Mesendoderm (in vitro differentiated cells): ENCODE results near the gene CROT. TPM values are rescaled to one million over a fixed set of nuclear protein-coding genes. Genes with fewer than 3 reads are reported as not detected.

Source experiments
- DNase-seq: peaks from one replicate; pipeline ENCODE4 v3.0.0; 2013
- H2AK5ac ChIP-seq: 2 replicates; pipeline ENCODE4 v1.6.1; 2013; ENCODE audit warnings: low read length, inconsistent platforms
- H2BK120ac ChIP-seq: 2 replicates; pipeline ENCODE4 v1.6.1; 2013; ENCODE audit warnings: low read depth, mild to moderate bottlenecking, low read length, moderate library complexity, mixed read lengths
- H2BK15ac ChIP-seq: replicated peaks from 2 replicates; pipeline ENCODE4 v1.6.1; 2013; ENCODE audit warnings: low read depth, mild to moderate bottlenecking, moderate library complexity
- H2BK5ac ChIP-seq: 2 replicates; pipeline ENCODE4 v1.6.1; 2013; ENCODE audit warnings: low read length, inconsistent platforms
- H3K18ac ChIP-seq: 2 replicates; pipeline ENCODE4 v1.6.1; 2013; ENCODE audit warnings: mild to moderate bottlenecking, low read length, mixed read lengths
- H3K23ac ChIP-seq: one replicate; pipeline ENCODE4 v1.6.1; 2013; ENCODE audit warnings: low read length
- H3K27ac ChIP-seq: 2 replicates; pipeline ENCODE4 v1.5.1; 2013; ENCODE audit warnings: low read depth, mild to moderate bottlenecking, inconsistent platforms, low read length, moderate library complexity
- H3K27me3 ChIP-seq: 2 replicates; pipeline ENCODE4 v1.6.1; 2013; ENCODE audit warnings: low read length, control low read depth, mild to moderate bottlenecking, inconsistent platforms; ENCODE audit not compliant: insufficient read depth, poor library complexity
- H3K36me3 ChIP-seq: 2 replicates; pipeline ENCODE4 v1.6.1; 2013; ENCODE audit warnings: low read length, inconsistent platforms; ENCODE audit not compliant: control insufficient read depth, insufficient read depth
- H3K4ac ChIP-seq: one replicate; pipeline ENCODE4 v1.6.1; 2013; ENCODE audit warnings: low read depth, mild to moderate bottlenecking, low read length, moderate library complexity
- H3K4me1 ChIP-seq: 2 replicates; pipeline ENCODE4 v1.6.1; 2013; ENCODE audit warnings: low read depth, low read length, inconsistent platforms; ENCODE audit not compliant: control insufficient read depth
- H3K4me2 ChIP-seq: 2 replicates; pipeline ENCODE4 v1.6.1; 2013; ENCODE audit warnings: low read length
- H3K4me3 ChIP-seq: 2 replicates; pipeline ENCODE4 v1.5.1; 2013; ENCODE audit warnings: mild to moderate bottlenecking, low read length
- H3K56ac ChIP-seq: one replicate; pipeline ENCODE4 v1.6.1; 2013; ENCODE audit warnings: low read length
- H3K79me1 ChIP-seq: 2 replicates; pipeline ENCODE4 v1.6.1; 2013; ENCODE audit warnings: low read length, inconsistent platforms
- H3K79me2 ChIP-seq: 2 replicates; pipeline ENCODE4 v1.6.1; 2013; ENCODE audit warnings: mild to moderate bottlenecking, low read length; ENCODE audit not compliant: control insufficient read depth, insufficient read depth
- H3K9ac ChIP-seq: 2 replicates; pipeline ENCODE4 v1.6.1; 2013; ENCODE audit warnings: low read length, inconsistent platforms
- H4K5ac ChIP-seq: one replicate; pipeline ENCODE4 v1.6.1; 2013; ENCODE audit warnings: low read length
- H4K8ac ChIP-seq: one replicate; pipeline ENCODE4 v1.6.1; 2013; ENCODE audit warnings: low read depth, mild to moderate bottlenecking, control low read depth, low read length, moderate library complexity
- WGBS: extraction: QIAGEN DNeasy Blood & Tissue Kit; methylation state at CpG from one replicate; pipeline ENCODE4 v1.1.7; 2013; ENCODE audit warnings: low lambda C conversion rate, missing lambda C conversion rate; ENCODE audit not compliant: insufficient coverage; ENCODE audit errors: extremely low coverage; 5-methylcytosine and 5-hydroxymethylcytosine counted together
- small RNA-seq: library from polyadenylated mRNA; stranded (forward); fragments of <200 nt; extraction: miRNeasy Mini kit (QIAGEN cat#:217004); gene quantifications from one replicate; pipeline ENCODE3, GENCODE V24; 2013; ENCODE audit not compliant: insufficient read depth

CROT gene

DNA sequence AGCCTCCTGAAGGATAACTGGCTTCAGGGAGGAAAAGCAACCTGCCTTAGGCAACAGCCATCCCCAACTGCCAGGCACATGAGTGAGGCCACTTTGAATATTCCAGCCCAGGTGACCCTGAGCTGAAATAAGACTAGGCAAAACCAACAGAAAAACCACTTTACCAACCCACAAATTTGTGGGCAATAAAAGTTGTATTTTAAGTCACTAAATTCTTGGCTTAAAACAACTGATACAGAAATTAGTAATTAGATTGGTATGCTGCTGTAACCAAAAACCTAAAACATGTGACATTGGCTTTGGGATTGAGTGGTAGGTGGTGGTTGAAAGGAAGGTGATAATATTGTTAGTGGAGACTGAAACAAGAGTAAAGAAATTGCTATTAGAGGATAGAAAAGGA lies 90.1 kb downstream of the CROT start:
- H3K56ac ChIP-seq, result no peak overlapping the region

DNA sequence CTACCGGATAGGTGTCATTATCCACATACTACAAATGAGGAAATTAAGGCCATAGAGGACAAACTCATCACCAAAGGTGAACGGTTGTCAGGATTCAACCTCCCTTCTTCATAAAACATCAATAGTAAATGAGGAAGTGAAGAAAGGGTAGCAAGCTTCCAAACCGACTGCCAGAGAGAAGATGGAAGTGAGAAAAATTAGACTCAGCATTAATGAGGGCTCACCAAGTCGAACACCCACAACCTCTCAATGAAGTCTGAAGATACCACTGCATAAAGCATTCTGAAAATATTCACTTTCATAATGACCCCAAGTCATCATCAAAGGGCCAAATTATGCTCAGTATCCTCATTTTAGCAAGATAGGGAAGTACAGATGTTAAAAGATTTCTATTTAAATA lies 100.4 kb downstream of the CROT start:
- Histone ChIP-seq H2BK15ac (no peak overlapping the region), H3K4me1 (no peaks in the 10 kb centered on the region), H3K36me3 (no peaks in the 10 kb centered on the region), H4K5ac (no peak overlapping the region), H3K4me2 (no peak overlapping the region), H3K4me3 (no peak overlapping the region), H3K4ac (no peak overlapping the region), H3K79me1 (no peaks in the 10 kb centered on the region), H3K18ac (no peak overlapping the region), H2AK5ac (no peak overlapping the region), H3K23ac (no peak overlapping the region), H4K8ac (no peak overlapping the region), H3K56ac (no peak overlapping the region), H3K79me2 (no peaks in the 10 kb centered on the region), H3K9ac (no peak overlapping the region), H3K27ac (no peak overlapping the region), H2BK5ac (no peak overlapping the region), H2BK120ac (no peak overlapping the region), H3K27me3 (no peaks in the 10 kb centered on the region)
- no peak for DNase-seq
- no CpG with 5 or more reads among the region's 4 CpGs for WGBS

More for the DNA sequence above, 90.1 kb downstream of the CROT start:
- Histone ChIP-seq H3K79me1 (no peaks in the 10 kb centered on the region), H3K4me1 (no peaks in the 10 kb centered on the region), H3K4ac (no peak overlapping the region), H3K79me2 (no peaks in the 10 kb centered on the region), H3K27ac (no peak overlapping the region), H3K9ac (no peak overlapping the region), H3K4me2 (no peak overlapping the region), H3K18ac (no peak overlapping the region), H3K4me3 (no peak overlapping the region), H4K8ac (no peak overlapping the region), H3K23ac (no peak overlapping the region), H3K27me3 (no peaks in the 10 kb centered on the region), H4K5ac (no peak overlapping the region), H3K36me3 (no peaks in the 10 kb centered on the region), H2BK120ac (no peak overlapping the region), H2BK15ac (no peak overlapping the region), H2AK5ac (no peak overlapping the region), H2BK5ac (no peak overlapping the region)
- no peak for DNase-seq

DNA sequence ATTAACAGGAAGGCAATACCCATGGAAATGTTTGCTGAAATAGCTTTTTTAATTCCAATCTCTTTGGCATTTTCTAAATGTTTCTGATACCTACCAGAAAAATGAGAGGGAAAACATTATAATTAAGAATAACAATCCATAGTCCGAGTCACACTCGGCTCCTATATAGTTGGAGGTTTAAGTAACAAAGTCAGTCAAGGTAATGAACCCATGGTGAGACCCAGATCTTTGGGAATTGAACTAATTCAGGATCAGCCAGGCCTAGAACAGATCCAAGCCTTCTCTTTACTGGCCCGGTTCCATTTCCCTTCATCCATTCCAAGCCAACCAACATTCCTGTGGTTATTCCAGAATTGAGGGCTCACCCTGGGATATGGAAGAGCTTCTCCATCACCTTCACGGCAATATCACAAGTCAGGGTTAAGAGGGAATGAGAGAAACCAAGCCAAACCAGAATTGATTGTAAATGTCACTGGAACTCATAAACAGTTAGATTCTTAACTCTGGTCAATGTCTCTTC lies 101.7 kb downstream of the CROT start:
- no peak overlapping the region for H3K4ac ChIP-seq
- no peak overlapping the region for H2BK15ac ChIP-seq
- H2AK5ac ChIP-seq, result no peak overlapping the region
- H3K4me2 ChIP-seq, result no peak overlapping the region
- H3K56ac ChIP-seq, result no peak overlapping the region
- H3K9ac ChIP-seq, result no peak overlapping the region
- no peak overlapping the region for H3K18ac ChIP-seq
- H4K5ac ChIP-seq, result no peak overlapping the region
- no peaks in the 10 kb centered on the region for H3K27me3 ChIP-seq
- no peak overlapping the region for H4K8ac ChIP-seq
- no peaks in the 10 kb centered on the region for H3K36me3 ChIP-seq
- H3K27ac ChIP-seq, result no peak overlapping the region
- no peaks in the 10 kb centered on the region for H3K79me2 ChIP-seq
- WGBS, result no CpG with 5 or more reads among the region's 4 CpGs
- no peak overlapping the region for H3K23ac ChIP-seq
- H3K79me1 ChIP-seq, result no peaks in the 10 kb centered on the region
- H2BK5ac ChIP-seq, result no peak overlapping the region
- no peaks in the 10 kb centered on the region for H3K4me1 ChIP-seq
- no peak for DNase-seq
- no peak overlapping the region for H3K4me3 ChIP-seq
- no peak overlapping the region for H2BK120ac ChIP-seq

DNA sequence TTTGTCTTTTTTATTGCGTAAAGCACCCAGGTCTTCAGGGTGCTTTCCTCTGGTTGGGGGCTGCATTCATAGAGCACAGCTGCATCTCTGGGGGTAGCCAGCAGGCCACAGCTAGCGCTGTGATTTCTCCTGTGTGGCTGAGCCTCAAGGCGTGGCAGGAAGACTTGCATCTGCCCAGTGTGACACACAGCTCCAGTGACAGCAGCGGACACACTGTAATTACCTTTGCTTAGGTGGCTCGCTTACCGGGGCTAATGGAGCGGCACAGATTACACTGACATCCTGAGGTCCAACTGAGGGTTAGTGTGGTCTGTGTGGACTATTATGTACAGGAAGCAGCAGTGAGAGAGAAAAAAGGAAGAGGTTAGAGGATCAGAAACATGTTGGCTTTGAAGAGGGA lies 102.9 kb downstream of the CROT start:
- Histone ChIP-seq H3K4me1 (no peaks in the 10 kb centered on the region), H3K27me3 (no peaks in the 10 kb centered on the region), H2BK15ac (no peak overlapping the region), H4K5ac (no peak overlapping the region), H2BK120ac (no peak overlapping the region), H4K8ac (no peak overlapping the region), H3K4ac (no peak overlapping the region), H3K4me2 (no peak overlapping the region), H3K9ac (no peak overlapping the region), H3K79me1 (no peaks in the 10 kb centered on the region), H3K36me3 (no peaks in the 10 kb centered on the region), H3K23ac (no peak overlapping the region), H3K27ac (no peak overlapping the region), H3K79me2 (no peaks in the 10 kb centered on the region), H2AK5ac (no peak overlapping the region), H2BK5ac (no peak overlapping the region), H3K56ac (no peak overlapping the region), H3K18ac (no peak overlapping the region), H3K4me3 (no peak overlapping the region)
- DNase-seq, result no peak
- WGBS, result no CpG with 5 or more reads among the region's 7 CpGs

Small RNA genes within 50 kb of the gene (small RNA-seq; reads per million reads assigned to genes)
- gene RF02195, result not detected
- gene RF02196, result not detected
